ENCODE data around the gene CLEC16A.

The CLEC16A gene

DNA sequence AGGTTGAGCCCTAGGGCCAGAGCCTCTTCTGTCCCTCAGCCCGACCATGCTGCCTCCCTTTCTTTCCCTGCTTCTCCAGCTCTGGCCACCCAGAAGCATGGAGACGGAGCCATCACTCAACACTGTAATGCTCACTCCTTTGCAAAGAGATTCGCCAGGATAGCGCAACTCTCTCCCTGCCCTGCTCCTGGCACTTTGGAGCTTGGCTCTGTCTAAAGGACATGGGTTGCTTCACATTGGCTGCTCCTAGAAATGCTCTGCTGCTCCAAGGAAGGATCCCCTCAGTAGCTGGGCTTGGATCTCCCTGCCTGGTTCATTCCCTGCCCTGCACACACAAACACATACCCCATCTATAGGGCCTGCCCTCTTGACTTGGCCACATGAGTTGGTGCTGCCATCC, 76.0 kb downstream of the CLEC16A start:
- no peak for DNase-seq

DNA sequence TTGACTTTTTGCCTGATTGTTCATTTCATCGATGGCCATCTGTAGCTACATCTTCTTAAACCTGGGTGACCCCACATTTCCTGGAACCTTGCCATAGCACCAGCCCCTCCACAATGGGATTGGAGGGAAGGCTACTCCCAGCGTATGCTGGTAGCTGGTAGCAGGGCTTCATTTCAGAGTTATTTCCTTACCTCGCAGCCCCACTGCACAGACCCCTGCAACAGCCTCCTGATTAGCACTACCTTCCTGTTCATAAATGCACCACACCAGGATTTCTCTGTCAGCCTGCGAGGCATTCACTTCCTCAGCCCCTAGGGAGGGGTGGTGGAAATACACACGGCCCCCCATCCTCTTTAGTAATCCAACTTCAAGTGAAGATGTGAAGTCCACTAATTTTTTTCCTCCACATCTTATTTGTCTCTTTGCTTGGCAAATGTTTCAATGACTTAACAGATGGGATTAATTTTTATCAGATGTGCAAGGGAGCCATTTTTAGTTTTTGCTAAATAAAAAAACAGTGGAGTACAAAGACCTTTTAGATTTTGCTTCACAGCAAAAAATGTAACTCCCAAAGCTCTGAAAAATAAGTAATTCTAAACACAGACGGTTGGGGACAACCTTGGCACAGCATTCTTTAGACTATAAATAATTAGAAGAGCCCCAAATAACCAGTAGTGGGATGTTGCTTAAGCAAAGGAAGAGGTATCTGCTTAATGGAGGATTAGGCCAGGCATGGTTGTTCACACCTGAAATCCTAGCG, 76.6 kb downstream of the CLEC16A start:
- no peak for DNase-seq

DNA sequence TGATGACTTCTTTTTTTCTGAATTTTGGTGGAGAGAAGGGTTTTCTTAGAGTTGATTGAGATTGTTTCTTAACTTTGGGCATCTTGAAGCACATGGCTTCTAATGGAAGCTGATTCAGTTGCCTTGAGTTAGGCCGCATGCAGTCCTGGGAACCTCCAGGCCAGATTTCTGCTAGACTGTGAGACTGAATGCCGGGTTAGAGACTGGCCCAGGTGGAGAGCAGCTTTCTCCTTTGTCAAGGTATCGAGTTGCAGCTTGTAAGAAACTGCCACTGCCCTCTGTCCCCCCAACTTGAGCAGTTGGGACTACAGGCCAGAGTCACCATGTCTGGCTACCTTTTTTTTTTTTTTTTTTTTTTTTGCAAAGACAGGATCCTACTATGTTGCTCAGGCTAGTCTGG, 77.6 kb downstream of the CLEC16A start:
- DNase-seq = no peak

DNA sequence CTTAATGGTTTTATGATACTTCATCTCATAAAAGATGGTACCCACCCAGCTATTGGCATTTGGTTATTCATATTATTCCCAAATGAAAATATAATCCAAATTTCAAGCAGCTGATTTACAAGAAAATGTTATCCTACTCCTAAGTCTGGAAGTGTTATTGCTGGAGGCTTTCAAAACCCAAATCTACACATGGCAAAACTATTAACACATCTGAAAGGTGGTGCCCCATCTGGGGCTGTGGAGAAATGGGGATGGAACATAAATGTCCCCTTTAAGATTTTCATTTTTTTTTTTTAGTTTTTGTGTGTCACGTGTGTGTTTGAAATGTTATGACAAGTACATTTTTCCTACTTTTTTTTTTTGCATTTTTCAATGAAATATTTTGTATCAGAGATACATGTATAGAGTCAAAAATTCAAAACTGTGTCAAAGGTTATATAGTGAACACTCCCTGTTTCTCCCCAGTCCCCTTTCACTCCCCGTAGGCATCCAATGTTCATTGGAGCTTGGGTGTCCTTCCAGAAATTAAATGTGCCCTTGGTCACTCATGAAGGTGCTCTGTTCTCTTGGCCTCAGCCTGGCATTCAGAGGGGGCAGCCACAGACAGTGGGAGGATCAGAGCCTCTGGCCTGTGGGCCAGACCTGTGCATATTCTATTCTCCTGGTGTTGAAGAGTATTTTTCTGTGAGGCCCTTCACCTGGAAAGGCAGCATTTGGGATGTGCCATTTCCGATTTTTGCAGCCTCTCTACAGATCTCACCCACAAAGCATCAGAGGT, 79.1 kb downstream of the CLEC16A start:
- no peak for DNase-seq

DNA sequence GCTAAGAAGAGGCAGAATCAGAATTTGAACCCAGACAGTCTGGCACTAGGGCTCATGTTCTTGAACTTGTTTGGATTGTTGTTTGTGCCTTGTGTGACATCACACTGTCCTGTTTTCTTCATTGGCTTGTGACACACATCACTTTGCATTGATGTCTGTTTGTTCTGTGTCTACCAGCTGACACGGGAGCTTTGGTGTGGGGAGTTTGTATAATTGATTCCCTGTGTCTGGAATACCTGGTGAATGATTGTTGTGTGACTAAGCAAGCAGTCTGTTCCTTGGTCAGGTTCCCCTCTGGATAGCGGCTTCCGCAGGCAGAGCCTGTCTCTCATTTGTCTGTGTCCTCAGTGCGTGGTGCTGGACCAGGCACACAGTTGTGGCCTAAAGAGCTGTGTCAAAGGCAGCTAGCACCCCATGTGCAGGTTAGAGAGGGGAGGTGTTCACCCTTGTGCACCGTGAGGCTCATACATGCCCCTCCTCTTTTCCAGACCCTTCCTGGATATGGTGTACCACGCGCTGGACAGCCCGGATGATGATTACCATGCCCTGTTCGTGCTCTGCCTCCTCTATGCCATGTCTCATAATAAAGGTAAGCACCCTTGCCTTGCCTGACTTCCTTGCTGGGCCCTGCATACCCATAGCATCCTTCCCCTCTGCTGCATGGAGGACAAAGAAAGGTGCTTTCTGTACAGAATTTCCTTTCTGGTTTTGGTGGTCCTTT, 80.1 kb downstream of the CLEC16A start:
- DNase-seq = no peak

DNA sequence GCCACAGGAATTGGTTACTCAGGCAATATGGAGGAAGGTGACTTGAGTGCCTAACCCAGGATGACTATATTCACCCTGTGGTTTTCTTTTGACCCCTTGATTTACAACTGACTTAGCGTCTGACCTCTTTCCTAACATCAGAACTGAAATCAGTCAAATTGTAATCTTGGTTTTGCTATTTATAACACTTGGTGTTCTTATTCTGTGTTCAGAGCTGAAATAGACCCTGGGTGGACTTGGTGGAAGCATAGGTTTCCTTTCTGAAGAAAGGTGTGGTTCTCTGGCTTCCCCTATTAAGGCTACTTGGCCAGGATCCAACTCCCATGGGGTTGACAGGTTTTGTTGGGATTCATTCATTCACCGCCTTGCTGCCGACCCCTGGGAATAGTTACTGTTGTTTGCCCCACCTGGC, 80.8 kb downstream of the CLEC16A start:
- DNase-seq = no peak

DNA sequence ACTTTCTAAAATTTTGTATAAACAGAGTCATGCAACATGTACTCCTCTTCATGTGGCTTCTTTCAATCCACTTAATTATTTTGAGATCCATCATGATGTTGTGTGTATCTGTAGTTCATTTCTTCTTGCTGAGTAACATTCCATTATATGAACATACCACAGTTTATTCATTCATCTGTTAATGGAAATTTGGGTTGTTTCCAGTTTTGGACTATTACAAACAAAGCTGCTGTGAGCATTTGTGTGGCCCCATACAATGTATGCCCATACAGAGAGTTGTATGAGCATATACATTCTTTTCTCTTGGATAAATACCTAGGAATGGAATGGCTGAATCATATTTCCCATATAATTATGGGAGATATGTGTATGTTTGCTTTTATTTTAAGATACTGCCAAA, 85.6 kb downstream of the CLEC16A start:
- no peak for DNase-seq

DNA sequence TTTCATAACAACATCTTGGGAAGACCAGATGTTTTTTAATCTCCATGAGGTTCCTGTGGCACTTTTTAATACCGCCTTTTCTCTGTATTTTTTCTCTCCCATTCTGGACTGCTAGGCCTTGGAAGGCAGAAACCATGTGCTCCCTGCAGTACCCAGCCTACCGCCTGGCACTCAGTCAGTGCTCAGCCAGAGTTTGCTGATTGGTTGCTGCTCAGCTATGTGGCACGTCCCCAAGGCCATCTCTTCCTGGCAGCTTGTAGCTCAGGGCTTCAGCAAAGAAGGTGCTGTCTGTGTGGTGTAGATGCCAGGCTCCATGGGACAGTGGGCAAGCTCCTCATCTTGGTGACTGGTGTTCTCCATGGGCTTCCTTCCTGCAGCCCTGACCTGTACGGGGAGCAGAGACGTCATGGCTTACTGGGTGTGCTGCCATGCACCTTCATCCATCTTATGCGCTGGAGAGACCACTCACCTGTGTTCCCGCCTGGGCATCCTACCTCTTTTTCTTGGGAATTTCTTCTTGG, 86.7 kb downstream of the CLEC16A start:
- no peak for DNase-seq

DNA sequence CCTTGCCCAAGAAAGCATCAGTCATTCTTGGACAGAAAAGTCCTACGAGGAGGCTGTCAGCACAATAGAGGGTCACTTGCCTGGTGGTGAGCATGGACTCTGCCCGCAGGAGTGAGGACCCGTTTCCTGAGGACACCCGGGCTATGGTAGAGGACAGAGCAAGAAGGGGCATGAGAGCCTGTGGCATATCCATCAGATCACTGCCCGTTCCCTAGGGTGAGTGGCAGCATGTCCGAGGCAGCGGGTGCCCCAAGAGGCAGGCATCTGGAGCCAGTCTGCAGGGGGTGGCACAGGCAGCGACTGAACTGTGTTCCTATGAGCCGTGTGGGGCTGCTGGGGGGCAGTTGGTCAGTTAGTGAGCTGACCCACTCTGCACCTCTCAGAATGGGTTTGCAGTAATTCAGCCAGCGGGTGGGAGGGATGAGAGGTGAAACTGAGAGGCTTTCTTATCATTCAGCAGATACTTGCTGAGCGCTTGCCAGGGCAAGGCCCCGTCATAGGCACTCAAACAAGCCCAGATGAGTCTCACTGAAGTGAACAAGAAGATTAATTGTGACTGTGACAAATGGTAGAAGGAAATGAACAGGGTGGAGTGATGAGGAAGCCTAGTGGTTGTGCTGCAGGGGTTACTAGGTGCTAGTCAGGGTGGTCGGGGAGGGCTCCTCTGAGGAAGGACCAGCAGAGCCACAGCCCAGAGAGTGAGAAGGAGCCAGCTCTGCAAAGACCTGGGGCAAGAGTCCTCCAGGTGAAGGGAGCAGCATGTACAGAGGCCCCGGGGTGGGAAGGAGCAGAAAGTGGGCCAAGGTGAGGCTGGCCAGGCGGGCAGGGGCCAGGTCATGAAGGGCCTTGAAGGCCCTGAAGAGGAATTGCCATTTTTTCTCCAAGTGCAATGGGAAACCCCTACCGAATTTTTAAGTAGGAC, 87.9 kb downstream of the CLEC16A start:
- DNase-seq = no peak

DNA sequence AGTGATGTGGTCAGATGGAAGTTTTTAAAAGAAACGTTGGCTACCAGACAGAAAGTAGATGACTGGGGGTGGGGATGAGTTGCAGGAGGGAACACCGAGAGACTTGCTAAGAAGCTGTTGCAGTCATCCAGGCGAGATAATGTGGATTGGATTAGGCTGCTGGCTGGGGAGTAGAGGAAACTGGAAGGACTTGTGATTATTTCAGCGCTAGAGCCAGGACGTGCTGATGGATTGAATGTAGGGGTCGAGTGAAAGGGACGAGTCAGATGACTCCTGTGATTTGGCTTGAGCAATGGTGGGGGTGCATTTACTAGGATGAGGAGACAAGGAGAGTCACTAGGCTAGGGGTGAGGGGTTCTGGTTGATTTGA, 88.5 kb downstream of the CLEC16A start:
- DNase-seq = no peak

DNA sequence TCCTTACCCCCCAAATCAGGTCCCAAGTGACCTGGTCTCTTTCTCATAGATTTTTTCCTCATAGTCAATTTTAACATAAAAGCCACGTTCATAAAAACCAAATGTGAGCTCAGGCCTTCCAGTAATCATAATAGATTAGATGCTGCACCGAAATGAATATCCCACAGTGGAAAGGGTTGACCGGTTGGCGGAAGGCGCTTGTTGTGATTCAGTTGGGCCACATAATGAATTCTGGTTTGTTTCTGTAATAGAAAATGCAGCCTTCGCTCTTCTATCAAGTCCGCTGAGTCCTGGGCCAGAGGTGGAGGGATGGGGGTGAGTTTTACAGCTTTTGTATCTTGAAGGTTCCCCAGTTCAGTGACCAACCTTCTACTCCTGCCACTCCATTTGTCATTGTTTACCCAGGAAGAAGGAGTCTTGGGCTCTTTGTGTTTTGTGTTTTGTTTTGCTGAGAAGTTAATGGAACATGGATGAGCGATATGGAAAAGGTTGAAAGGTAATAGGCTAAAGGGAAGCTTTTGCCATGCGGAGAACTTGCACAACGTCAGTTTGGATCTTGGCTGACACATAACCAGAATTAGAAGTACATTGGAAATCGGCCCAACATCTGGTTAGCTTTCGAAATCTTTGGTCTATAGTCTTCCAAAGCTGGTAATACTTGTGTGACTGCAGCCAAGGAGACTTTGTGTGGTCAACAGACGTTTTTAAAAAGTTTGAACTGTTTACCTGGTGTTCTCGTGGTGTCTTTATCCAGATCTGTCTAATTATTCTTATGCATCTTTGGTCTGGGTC, 89.5 kb downstream of the CLEC16A start:
- DNase-seq = no peak

DNA sequence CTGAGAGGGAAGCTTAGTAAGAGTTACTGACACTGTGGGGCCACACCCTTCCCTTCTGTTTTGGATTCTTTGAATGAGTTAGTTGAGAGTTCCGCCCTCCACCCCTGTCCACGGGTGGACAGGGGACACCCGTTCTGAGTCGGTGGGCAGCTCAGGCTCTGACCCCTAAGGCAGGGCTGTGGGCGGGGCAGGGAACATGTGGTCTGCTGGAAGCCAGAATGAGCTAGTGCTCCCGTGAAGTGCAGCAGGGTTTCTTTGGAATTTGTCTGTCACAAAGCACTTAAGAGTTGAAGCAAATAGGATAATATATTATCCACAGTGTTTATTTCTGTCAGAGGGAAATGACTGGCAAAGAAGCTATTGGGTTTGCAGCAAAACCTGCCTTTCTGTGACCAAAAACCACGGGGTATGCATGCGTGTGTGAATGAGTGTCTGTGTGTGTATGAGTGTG, 90.1 kb downstream of the CLEC16A start:
- DNase-seq = no peak

DNA sequence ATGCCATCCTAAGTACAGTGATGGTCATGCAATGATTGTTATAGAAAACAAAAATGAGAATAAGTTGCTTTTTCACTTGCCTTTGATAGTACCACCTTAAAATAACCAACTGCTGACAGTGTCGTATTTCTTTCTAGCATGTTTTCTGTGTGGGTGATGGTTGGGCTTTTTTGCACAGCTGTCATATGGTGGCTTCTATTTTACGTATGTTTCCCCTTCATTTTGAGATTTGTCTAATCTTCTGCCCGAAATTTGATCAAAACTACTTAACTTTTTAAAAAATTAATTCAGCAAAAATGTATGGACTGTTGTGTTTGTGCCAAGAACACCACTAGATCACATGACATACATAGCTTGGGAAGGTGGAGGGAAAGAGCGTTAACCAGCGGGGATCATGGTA, 90.7 kb downstream of the CLEC16A start:
- DNase-seq = no peak

DNA sequence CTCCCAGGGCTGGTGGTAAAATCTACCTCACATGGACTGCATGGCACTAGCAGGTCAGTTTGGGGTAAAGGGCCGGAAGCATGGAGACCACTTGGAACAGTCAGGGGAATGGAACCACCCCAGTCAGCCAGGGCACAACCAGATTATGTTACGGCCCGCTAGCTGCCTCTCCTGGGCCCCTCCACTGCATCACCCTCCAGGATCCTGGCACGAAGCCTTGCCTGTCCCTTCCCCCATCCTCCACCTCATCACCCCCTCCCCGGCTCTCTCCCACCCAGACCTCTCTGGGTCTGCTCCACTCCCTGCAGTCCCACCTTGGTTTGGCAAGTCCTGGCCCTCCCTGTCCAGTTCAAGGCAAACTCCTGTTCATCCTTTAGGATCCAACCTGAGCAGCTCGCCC, 91.7 kb downstream of the CLEC16A start:
- no peak for DNase-seq

DNA sequence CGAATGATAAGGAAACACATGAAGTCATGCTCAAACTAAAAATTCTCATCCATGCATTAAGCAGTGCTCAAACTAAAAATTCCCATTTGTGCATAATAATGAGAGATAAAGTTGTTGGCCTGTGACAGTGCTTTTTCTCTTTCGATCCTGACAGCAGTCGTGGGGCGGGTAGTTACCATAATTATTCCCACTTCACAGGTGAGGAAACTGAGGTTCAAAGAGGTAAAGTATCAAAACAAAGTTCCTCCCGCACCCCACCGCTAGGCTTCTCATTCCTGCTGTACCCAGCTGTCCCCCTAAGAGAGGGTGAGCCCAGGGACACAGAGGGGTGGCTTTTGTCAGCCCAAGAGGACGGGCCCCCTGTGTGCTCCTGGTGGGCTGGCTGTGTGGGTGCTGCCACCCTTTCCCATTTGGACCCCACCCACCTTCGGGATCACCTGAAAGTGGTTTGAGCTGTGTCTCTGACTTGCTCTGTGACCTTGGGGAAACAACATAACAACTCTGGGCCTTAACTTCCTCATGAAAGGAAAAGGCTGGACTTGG, 92.6 kb downstream of the CLEC16A start:
- DNase-seq = no peak

DNA sequence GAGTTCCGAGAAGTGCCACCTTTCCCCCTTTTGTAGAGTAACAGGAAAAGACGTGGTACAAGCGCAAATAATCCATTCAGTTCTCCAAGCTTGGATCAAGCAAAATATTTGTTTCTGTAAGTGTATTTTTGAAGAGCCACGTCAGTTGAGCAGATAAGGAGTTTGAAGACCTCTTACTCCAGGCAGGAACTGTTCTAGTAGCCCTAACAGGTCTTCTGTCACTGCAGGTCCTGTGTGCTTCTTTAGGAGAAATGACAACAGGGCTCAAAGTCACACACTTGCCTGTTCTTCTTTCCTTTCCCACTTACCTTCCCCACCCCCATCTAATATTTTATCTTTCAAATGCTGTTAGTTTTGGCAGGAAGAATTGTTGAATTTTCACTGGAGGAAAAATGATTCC, 93.9 kb downstream of the CLEC16A start:
- DNase-seq = no peak

DNA sequence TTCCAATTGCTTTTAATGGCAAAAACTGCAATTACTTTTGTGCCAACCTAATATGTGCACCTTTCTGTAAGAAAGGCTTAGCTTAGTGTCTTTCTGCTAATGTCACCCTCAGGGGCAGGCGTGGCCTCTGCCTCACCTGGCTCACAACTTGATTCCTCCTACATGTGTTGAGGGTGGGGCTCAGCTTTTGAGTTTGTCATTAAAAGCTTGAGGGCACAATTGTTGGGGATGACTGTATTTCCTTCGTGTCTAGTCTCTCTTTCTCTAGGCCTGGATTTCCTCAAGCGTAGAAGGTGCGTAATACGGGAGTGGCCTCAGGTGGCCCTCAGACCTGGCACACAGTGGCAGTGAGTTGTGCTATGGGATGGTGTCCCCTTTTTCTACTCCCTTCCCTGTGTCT, 94.4 kb downstream of the CLEC16A start:
- DNase-seq = no peak

DNA sequence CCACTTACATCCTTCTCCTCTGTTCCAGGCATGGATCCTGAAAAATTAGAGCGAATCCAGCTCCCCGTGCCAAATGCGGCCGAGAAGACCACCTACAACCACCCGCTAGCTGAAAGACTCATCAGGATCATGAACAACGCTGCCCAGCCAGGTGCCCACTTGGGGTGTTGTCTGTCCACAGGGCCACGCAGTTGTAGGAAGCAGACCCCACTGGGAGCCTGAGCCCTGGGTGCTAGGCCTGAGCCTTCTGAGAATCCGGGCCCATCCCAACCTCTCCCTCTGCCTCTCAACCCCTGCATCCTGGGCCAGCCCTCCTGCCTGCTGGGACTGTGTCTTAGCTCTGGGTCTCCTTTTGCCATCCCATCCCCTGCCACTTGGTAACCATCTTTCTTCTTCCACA, 95.4 kb downstream of the CLEC16A start:
- DNase-seq = no peak

DNA sequence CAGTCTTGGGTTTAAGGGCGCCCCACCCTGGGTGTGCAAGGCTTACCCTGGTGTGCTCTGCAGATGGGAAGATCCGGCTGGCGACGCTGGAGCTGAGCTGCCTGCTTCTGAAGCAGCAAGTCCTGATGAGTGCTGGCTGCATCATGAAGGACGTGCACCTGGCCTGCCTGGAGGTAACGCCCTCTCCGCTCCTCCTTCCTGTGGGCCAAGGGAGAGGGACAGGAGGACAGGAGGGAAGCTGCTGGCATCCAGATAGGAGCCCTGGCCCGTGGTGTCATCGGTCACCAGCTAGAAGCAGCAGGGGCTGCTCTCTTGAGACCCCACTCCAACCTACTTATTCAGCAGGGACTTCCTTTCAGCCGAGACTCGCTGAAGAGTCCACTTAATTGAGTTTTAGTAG, 97.8 kb downstream of the CLEC16A start:
- DNase-seq = no peak

DNA sequence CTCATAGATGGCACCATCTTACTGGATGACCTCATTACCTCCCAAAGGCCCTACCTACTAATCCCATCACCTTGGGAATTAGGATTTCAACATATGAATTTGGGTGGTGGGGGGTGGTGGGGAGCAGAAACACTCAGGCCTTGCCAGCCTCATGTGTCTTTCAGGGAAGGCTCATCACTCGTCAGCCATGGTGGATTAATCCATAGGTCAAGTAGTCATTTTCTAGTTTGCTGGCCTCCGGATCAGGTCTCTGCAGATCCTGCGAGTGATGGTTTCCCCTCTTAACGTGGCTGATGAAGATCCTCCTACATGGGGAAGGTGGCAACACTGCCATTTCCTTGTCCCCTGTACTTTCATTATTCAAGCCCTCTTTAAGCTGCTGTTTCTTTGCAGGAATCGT, 101.1 kb downstream of the CLEC16A start:
- DNase-seq = no peak

DNA sequence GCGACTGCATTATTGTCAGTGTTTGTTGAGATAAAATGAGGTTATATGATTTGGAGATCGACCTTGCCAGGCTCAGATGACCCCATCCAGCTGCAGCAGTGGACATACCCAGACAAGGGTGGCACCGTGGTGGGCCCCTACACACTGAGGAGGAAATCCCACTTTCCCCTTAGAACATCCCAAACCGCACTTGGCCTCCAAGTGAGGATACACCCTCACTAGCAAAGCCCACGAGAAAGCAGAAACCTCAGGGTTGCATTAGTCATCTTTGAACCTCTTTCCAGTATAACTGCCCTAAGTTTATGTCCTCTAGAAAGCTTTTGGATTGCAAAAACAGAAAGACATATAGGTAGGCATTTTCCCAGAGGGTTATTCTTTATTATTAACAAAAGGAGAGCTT, 101.5 kb downstream of the CLEC16A start:
- DNase-seq = no peak
